ENCODE measurements around the gene SORCS2. TPM values are rescaled to one million over a fixed set of nuclear protein-coding genes. Genes with fewer than 3 reads are reported as not detected.

Gene SORCS2
- total and polyA plus RNA-seq, 2 of the 13 experiments (the other 11 are each of a cell fraction or from before 2014, with no cell fraction given): 0.82 to 1.0 TPM

DNA sequence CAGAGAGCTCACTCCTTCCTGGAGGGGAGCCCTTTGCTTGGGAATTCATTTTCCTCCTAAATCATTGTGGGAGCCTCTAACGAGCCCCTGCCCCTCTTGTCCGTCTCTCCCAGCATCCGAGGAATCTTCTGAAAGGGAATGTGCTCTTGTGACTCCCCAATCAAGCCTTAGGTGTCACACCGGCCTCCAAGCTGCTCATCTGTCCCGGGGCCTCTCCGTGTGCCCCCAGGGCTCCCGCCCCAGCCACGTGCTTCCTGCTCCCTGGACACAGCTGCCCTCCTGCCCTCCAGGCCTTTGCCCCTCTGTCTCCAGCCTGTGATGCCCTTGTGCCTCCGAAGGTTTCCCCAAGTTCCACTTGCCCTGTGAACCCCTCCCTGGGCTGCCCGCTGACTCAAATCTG is 507.5 kb downstream of the SORCS2 start:
- no peak overlapping the region for H2AFZ ChIP-seq (ENCODE audit: low read length)
- TF ChIP-seq SRF (IDR thresholded peaks at IDR 0.05; ENCODE audit: low read depth, low read length): no peak
- TF ChIP-seq PATZ1 (CRISPR knock-in tag; IDR thresholded peaks at IDR 0.05): no peak
- TF ChIP-seq, protein P1, sequence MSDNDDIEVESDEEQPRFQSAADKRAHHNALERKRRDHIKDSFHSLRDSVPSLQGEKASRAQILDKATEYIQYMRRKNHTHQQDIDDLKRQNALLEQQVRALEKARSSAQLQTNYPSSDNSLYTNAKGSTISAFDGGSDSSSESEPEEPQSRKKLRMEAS (IDR thresholded peaks at IDR 0.05): no peak
- no peak for TF ChIP-seq ARID2 (CRISPR knock-in tag; IDR thresholded peaks at IDR 0.05; ENCODE audit: borderline replicate concordance)
- TF ChIP-seq ZNF296 (CRISPR knock-in tag; conservative IDR thresholded peaks at IDR 0.05): no peak
- no peak for TF ChIP-seq ZNF678 (CRISPR knock-in tag; IDR thresholded peaks at IDR 0.05)
- no peak for TF ChIP-seq ZNF232 (CRISPR knock-in tag; IDR thresholded peaks at IDR 0.05; ENCODE audit: borderline replicate concordance)
- TF ChIP-seq ZFP36 (IDR thresholded peaks at IDR 0.05; ENCODE audit: borderline replicate concordance, low read depth, low read length, partially characterized antibody): no peak
- TF ChIP-seq HNRNPL (IDR thresholded peaks at IDR 0.05; ENCODE audit: low read depth, low read length): no peak
- TF ChIP-seq ZNF547 (CRISPR knock-in tag; IDR thresholded peaks at IDR 0.05): no peak
- no peak for TF ChIP-seq HNRNPUL1 (IDR thresholded peaks at IDR 0.05; ENCODE audit: low read depth, low read length)
- no peak for TF ChIP-seq PRPF4 (IDR thresholded peaks at IDR 0.05; ENCODE audit: low read depth, low read length, poor library complexity, severe bottlenecking)
- TF ChIP-seq, protein P2, sequence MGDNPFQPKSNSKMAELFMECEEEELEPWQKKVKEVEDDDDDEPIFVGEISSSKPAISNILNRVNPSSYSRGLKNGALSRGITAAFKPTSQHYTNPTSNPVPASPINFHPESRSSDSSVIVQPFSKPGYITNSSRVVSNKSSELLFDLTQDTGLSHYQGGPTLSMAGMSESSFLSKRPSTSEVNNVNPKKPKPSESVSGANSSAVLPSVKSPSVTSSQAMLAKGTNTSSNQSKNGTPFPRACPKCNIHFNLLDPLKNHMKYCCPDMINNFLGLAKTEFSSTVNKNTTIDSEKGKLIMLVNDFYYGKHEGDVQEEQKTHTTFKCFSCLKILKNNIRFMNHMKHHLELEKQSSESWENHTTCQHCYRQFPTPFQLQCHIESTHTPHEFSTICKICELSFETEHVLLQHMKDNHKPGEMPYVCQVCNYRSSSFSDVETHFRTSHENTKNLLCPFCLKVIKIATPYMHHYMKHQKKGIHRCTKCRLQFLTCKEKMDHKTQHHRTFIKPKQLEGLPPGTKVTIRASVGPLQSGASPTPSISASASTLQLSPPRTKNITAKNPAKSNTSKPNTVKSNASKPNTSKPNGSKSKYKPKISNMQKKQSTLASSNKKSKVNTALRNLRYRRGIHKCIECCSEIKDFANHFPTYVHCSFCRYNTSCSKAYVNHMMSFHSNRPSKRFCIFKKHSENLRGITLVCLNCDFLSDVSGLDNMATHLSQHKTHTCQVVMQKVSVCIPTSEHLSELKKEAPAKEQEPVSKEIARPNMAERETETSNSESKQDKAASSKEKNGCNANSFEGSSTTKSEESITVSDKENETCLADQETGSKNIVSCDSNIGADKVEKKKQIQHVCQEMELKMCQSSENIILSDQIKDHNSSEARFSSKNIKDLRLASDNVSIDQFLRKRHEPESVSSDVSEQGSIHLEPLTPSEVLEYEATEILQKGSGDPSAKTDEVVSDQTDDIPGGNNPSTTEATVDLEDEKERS (CRISPR knock-in tag; IDR thresholded peaks at IDR 0.05): no peak
- no peak for TF ChIP-seq ZNF552 (CRISPR knock-in tag; IDR thresholded peaks at IDR 0.05; ENCODE audit: borderline replicate concordance)
- TF ChIP-seq, protein P3, sequence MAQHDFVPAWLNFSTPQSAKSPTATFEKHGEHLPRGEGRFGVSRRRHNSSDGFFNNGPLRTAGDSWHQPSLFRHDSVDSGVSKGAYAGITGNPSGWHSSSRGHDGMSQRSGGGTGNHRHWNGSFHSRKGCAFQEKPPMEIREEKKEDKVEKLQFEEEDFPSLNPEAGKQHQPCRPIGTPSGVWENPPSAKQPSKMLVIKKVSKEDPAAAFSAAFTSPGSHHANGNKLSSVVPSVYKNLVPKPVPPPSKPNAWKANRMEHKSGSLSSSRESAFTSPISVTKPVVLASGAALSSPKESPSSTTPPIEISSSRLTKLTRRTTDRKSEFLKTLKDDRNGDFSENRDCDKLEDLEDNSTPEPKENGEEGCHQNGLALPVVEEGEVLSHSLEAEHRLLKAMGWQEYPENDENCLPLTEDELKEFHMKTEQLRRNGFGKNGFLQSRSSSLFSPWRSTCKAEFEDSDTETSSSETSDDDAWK (CRISPR knock-in tag; IDR thresholded peaks at IDR 0.05): no peak
- TF ChIP-seq PHF20 (CRISPR knock-in tag; IDR thresholded peaks at IDR 0.05): no peak
- TF ChIP-seq ATRX (CRISPR knock-in tag; IDR thresholded peaks at IDR 0.05; ENCODE audit: borderline replicate concordance): no peak
- TF ChIP-seq FLYWCH1 (CRISPR knock-in tag; IDR thresholded peaks at IDR 0.05): no peak
- no peak for TF ChIP-seq TCF12 (IDR thresholded peaks at IDR 0.05)
- no peak for TF ChIP-seq TCF12 (CRISPR knock-in tag; IDR thresholded peaks at IDR 0.05)
- TF ChIP-seq ZNF709 (CRISPR knock-in tag; IDR thresholded peaks at IDR 0.05): no peak
- no peaks in the 10 kb centered on the region for H3K9me3 ChIP-seq (ENCODE audit: low read length)
- H4K20me1 ChIP-seq (ENCODE audit: insufficient read depth, low read length): no peaks in the 10 kb centered on the region
- no peak for FAIRE-seq
- no peaks in the 10 kb centered on the region for H3K4me1 ChIP-seq (ENCODE audit: insufficient read depth, low read length)
- H3K9ac ChIP-seq (ENCODE audit: insufficient read depth, low read depth, low read length): no peak overlapping the region
- ChIA-PET CTCF (ENCODE audit: low intra/inter-chr PET ratio, low total read pairs) (no interaction called here), POLR2A (no interaction called here)
- no TSS peak for BruUV-seq (replicated peaks)
- intact Hi-C loops (cut with micrococcal nuclease; ENCODE audit: unreplicated experiment) (no loop called here), in situ Hi-C loops (cut with HindIII; ENCODE audit: extremely low pct_ligation_motif_present, low pct_unique_long_range_greater_than_20kb) (no loop called here)
- no peak for DNase-seq (ENCODE audit: low spot score)
- no peak for ATAC-seq
- no peaks in the 10 kb centered on the region for H3K79me2 ChIP-seq (ENCODE audit: insufficient read depth, low read length)
- H3K27me3 ChIP-seq (ENCODE audit: control insufficient read depth in 1 of 2, insufficient read depth in 2 of 2, low read length in 2 of 2): no peaks in the 10 kb centered on the region
- no peaks in the 10 kb centered on the region for H3K36me3 ChIP-seq (replicated peaks in 1 of 2; ENCODE audit: control insufficient read depth in 1 of 2, insufficient read depth in 2 of 2, low read length in 2 of 2)
- H3K27ac ChIP-seq (ENCODE audit: extremely low read length, insufficient read depth, low read length): no peak overlapping the region
- H3K4me2 ChIP-seq (ENCODE audit: low read depth, low read length): no peak overlapping the region
- 78% methylated on average over 7 of the region's 10 CpGs for WGBS (ENCODE audit: low lambda C conversion rate)
- no peak overlapping the region for H3K4me3 ChIP-seq (replicated peaks in 1 of 3; ENCODE audit: insufficient read depth in 1 of 3, low read depth in 2 of 3, low read length in 3 of 3)
